ENCODE data around the gene GPATCH1. TPM values are rescaled to one million over a fixed set of nuclear protein-coding genes. Genes with fewer than 3 reads are reported as not detected.

Gene GPATCH1
- total and polyA plus RNA-seq, 2 of the 13 experiments (the other 11 are each of a cell fraction or from before 2014, with no cell fraction given): 6.8 to 6.9 TPM

DNA sequence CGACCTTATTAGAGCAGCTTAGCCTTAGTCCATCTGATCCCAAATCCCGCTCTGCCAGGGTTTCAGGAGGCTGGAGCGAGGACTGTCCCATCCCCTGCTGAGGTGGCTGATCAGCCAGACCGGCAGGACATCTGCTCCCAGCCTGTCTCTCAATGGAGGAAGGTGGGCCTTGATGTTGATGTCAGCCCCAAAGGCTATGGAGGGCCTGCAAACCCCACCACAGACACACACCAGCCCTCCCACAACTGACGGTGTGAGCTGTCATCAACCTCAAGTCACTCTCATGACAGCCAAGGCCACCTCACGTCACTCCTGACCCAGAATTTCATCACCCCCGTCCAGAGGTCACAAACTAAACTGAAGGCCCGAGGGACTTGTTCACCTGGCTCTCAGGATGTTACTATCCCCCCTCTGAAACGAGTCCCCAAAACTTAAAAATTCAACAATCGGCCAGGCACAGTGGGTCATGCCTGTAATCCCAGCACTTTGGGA is 41.8 kb upstream of the GPATCH1 start (continued):
- TF ChIP-seq, protein P1, sequence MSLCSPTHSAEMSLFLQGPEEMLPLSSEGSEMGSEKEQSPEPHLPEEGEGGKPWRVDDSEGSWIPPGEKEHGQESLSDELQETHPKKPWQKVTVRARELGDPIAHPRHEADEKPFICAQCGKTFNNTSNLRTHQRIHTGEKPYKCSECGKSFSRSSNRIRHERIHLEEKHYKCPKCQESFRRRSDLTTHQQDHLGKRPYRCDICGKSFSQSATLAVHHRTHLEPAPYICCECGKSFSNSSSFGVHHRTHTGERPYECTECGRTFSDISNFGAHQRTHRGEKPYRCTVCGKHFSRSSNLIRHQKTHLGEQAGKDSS (CRISPR knock-in tag; IDR thresholded peaks at IDR 0.05; ENCODE audit: borderline replicate concordance, low read depth): peak; percentile 31; the same call in 1 of the 2 replicates
- peak; percentile 66; the same call in 1 of the 2 replicates for TF ChIP-seq FOSL2 (CRISPR knock-in tag; IDR thresholded peaks at IDR 0.05)
- TF ChIP-seq BRCA1 (CRISPR knock-in tag; IDR thresholded peaks at IDR 0.05): no peak
- 0 out of 2 replicates have a peak, but pooled peaks have one; percentile 26 for TF ChIP-seq DPF2 (CRISPR knock-in tag; IDR thresholded peaks at IDR 0.05; ENCODE audit: borderline replicate concordance, low read depth)
- TF ChIP-seq KAT7 (CRISPR knock-in tag; IDR thresholded peaks at IDR 0.05; ENCODE audit: borderline replicate concordance): peak; percentile 28; the same call in 1 of the 2 replicates
- TF ChIP-seq, protein P2, sequence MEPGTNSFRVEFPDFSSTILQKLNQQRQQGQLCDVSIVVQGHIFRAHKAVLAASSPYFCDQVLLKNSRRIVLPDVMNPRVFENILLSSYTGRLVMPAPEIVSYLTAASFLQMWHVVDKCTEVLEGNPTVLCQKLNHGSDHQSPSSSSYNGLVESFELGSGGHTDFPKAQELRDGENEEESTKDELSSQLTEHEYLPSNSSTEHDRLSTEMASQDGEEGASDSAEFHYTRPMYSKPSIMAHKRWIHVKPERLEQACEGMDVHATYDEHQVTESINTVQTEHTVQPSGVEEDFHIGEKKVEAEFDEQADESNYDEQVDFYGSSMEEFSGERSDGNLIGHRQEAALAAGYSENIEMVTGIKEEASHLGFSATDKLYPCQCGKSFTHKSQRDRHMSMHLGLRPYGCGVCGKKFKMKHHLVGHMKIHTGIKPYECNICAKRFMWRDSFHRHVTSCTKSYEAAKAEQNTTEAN (CRISPR knock-in tag; conservative IDR thresholded peaks at IDR 0.05): no peak
- TF ChIP-seq MED1 (CRISPR knock-in tag; IDR thresholded peaks at IDR 0.05): peak; percentile 90
- peak; percentile 64; the same call in 1 of the 2 replicates for TF ChIP-seq RXRA (CRISPR knock-in tag; IDR thresholded peaks at IDR 0.05)
- peak; percentile 44; the same call in 1 of the 2 replicates for TF ChIP-seq ZBTB21 (CRISPR knock-in tag; IDR thresholded peaks at IDR 0.05)
- no peak for TF ChIP-seq ASH2L (IDR thresholded peaks at IDR 0.05; ENCODE audit: insufficient read length, low read depth, low read length)
- peak; percentile 70; the same call in 1 of the 2 replicates for TF ChIP-seq CEBPB (IDR thresholded peaks at IDR 0.05; ENCODE audit: borderline replicate concordance, low read depth, low read length)
- TF ChIP-seq, protein P3, sequence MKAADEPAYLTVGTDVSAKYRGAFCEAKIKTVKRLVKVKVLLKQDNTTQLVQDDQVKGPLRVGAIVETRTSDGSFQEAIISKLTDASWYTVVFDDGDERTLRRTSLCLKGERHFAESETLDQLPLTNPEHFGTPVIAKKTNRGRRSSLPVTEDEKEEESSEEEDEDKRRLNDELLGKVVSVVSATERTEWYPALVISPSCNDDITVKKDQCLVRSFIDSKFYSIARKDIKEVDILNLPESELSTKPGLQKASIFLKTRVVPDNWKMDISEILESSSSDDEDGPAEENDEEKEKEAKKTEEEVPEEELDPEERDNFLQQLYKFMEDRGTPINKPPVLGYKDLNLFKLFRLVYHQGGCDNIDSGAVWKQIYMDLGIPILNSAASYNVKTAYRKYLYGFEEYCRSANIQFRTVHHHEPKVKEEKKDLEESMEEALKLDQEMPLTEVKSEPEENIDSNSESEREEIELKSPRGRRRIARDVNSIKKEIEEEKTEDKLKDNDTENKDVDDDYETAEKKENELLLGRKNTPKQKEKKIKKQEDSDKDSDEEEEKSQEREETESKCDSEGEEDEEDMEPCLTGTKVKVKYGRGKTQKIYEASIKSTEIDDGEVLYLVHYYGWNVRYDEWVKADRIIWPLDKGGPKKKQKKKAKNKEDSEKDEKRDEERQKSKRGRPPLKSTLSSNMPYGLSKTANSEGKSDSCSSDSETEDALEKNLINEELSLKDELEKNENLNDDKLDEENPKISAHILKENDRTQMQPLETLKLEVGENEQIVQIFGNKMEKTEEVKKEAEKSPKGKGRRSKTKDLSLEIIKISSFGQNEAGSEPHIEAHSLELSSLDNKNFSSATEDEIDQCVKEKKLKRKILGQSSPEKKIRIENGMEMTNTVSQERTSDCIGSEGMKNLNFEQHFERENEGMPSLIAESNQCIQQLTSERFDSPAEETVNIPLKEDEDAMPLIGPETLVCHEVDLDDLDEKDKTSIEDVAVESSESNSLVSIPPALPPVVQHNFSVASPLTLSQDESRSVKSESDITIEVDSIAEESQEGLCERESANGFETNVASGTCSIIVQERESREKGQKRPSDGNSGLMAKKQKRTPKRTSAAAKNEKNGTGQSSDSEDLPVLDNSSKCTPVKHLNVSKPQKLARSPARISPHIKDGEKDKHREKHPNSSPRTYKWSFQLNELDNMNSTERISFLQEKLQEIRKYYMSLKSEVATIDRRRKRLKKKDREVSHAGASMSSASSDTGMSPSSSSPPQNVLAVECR (CRISPR knock-in tag; IDR thresholded peaks at IDR 0.05; ENCODE audit: borderline replicate concordance): peak; percentile 72; the same call in 1 of the 2 replicates
- no peak for TF ChIP-seq ZNF451 (CRISPR knock-in tag; IDR thresholded peaks at IDR 0.05)
- TF ChIP-seq ZNF761 (CRISPR knock-in tag; conservative IDR thresholded peaks at IDR 0.05): 0 out of 2 replicates have a peak, but pooled peaks have one; percentile 35
- TF ChIP-seq ZNF230 (CRISPR knock-in tag; IDR thresholded peaks at IDR 0.05): 0 out of 2 replicates have a peak, but pooled peaks have one; percentile 49
- TF ChIP-seq, protein P4, sequence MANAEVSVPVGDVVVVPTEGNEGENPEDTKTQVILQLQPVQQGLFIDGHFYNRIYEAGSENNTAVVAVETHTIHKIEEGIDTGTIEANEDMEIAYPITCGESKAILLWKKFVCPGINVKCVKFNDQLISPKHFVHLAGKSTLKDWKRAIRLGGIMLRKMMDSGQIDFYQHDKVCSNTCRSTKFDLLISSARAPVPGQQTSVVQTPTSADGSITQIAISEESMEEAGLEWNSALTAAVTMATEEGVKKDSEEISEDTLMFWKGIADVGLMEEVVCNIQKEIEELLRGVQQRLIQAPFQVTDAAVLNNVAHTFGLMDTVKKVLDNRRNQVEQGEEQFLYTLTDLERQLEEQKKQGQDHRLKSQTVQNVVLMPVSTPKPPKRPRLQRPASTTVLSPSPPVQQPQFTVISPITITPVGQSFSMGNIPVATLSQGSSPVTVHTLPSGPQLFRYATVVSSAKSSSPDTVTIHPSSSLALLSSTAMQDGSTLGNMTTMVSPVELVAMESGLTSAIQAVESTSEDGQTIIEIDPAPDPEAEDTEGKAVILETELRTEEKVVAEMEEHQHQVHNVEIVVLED (CRISPR knock-in tag; IDR thresholded peaks at IDR 0.05; ENCODE audit: borderline replicate concordance): 0 out of 2 replicates have a peak, but pooled peaks have one; percentile 18
- TF ChIP-seq HDAC2 (CRISPR knock-in tag; IDR thresholded peaks at IDR 0.05): peak; percentile 64
- 0 out of 2 replicates have a peak, but pooled peaks have one; percentile 39 for TF ChIP-seq ZNF816 (CRISPR knock-in tag; IDR thresholded peaks at IDR 0.05; ENCODE audit: borderline replicate concordance)
- peak; percentile 29; the same call in 1 of the 2 replicates for TF ChIP-seq SRY (CRISPR knock-in tag; IDR thresholded peaks at IDR 0.05)
- no peak for TF ChIP-seq ZNF724P (CRISPR knock-in tag; IDR thresholded peaks at IDR 0.05; ENCODE audit: borderline replicate concordance)
- peak; percentile 30; the same call in 1 of the 2 replicates for TF ChIP-seq GABPB1 (CRISPR knock-in tag; IDR thresholded peaks at IDR 0.05)
- peak; percentile 48; the same call in 1 of the 2 replicates for TF ChIP-seq ZNF746 (CRISPR knock-in tag; IDR thresholded peaks at IDR 0.05)
